Measurements from ENCODE around the gene INTS14. TPM values are rescaled to one million over a fixed set of nuclear protein-coding genes. Genes with fewer than 3 reads are reported as not detected.
"Not testable (repeated sequence)": the region's sequence is repeated elsewhere in the genome, so short reads cannot be mapped to it uniquely, and the experiment has no call there.

The INTS14 gene
- polyA plus RNA-seq, 3 donors, result 46.4 to 55.7 (median 48.6) TPM

DNA sequence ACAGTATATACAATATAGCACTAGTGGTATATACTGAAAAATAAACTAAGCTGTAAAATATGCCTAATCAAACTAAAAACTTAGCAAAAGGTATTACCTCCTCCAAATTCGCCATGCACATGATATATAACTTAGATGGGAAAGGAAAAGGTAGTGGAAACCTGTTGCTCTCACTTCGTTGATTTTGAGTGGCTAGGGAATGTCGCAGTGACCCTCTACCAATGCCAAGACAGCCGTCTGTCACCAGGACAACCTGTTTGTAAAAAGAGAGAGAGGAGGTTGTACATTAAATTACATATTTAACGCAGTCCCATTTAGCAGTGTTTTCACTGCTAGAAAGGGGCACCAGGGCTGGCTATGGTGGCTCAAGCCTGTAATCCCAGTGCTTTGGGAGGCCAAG is 11.3 kb downstream of the INTS14 start:
- no peak for DNase-seq (ENCODE audit: extremely low read depth in 1 of 11, low read depth in 9 of 11, low spot score in 4 of 11)

DNA sequence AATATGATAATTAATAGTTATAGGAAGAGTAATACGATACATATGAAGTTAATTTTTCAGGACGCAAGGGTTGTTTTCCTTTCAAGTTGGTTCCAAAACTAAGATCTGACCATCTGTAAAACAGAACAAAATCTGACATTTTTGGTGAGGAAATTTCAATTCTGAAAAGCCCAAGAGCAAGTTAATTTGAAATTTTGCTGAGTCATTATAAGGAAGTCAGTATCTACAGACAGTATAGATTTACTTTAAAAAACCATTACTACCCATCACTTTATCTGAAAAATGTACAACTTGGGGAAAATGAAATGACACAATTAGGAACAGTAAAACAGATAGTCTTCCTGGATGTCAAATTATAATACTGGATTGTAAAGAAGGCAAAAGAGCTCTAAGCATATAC is 12.5 kb downstream of the INTS14 start:
- DNase-seq (ENCODE audit: extremely low read depth in 1 of 11, low read depth in 9 of 11, low spot score in 4 of 11), result no peak

GRCh38 chr15:65595960-65596359 is 15.0 kb downstream of the INTS14 start:
- DNase-seq (ENCODE audit: extremely low read depth in 1 of 11, low read depth in 9 of 11, low spot score in 4 of 11), result no peak

GRCh38 chr15:65587094-65587493 is 23.8 kb downstream of the INTS14 start:
- no peak for DNase-seq (ENCODE audit: extremely low read depth in 1 of 11, low read depth in 9 of 11, low spot score in 4 of 11)

DNA sequence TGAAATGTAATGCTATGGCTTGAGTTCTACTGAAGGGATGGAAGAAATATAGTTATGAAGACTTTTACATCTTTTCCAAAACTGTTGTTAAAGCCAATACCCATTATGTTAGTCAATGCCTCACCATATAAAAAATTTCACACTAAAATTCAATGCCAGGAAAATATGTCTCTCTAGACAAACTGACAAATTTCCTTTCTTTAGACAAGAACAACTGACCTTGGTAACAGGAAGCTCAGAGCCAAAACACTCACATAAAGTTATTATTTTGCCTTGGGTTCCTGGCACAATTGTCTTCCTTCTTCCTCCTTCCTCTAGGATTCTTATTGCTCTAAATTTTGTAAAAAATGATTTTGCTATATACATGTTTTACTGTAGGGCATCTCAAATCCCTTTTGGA is 26.7 kb downstream of the INTS14 start:
- DNase-seq (ENCODE audit: extremely low read depth in 1 of 11, low read depth in 9 of 11, low spot score in 4 of 11), result no peak

DNA sequence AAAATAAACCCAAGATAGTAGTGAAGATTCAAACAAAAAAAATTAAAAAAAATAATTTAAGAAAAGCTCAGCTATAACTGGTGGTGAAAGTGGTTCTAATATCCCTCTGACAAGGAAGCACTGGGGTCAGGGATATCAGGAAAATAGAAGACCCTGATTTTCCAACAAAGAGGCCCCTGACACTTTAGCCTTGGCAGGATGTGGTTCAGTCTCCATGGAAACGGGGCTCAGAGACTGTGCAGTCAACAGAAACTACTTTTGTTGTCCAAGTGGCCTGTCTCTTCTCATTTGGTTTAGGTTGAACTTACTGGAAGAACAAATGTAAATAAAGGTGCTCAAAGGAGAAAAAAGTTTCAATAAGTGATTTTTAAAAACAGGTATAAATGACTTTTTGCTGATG is 27.2 kb downstream of the INTS14 start:
- DNase-seq (ENCODE audit: extremely low read depth in 1 of 11, low read depth in 9 of 11, low spot score in 4 of 11), result peak in 7 of 11 donors; percentile 3 to 35 (median 23)

GRCh38 chr15:65580287-65580686 is 30.6 kb downstream of the INTS14 start:
- no peak for DNase-seq (ENCODE audit: extremely low read depth in 1 of 11, low read depth in 9 of 11, low spot score in 4 of 11)

DNA sequence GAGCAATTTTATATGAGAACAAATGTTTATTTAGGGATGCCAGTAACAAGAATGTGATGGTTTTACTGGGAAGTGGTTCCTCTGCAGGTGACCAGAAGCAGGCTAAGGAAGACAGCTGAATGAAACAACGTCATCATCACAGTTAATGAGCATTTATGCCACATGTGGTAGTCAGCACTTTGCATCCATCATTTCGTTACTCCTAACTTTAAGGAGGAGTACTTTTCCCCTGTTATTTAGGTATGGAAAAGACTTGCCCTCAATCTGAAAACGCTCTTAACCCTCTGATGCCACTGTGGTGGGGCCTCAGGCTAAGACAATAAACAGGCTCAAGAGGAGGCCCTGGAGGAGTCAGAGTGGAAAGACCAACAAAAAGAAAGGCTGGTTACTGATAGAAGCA is 31.2 kb downstream of the INTS14 start:
- DNase-seq (ENCODE audit: extremely low read depth in 1 of 11, low read depth in 9 of 11, low spot score in 4 of 11), result no peak

DNA sequence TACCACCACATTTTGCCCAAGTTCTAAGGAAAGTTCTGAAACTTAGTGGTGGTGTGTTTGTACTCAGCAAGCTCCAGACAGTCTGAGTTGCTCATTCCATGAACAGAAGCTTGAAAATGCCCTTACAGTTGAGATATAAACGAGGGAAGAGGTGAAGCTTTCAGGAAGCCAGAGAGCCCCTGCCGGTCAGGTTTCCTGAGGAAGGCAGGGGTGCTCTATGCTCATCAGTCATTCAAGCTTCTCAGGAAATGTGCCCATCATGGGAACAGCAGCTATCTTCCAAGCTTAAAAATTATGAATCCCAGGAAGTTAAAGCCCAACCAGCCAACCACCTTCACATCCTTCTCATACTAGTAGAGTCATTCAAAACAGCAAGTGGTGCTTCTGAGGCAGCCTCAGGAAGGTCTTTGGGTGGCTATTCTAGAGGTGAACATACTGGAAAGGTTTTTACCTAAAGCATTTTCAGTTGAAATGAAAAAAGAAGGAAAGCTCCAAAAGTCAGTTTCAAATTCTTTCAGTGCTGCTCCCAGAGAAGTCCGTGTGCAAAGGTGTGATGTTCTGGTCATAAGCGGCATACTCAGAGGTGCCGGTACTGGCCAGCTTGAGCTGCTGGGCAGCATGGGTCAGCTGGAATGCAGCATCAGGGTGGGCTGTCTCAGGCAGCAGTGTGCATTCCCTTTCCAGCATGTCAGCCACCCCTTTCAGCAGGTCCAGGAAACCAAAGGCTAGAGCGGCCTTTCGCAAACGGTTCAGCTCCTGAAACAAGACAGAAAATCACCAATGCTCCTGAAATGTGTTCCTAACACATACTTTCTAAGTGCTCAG is 31.8 kb downstream of the INTS14 start:
- no peak for DNase-seq (ENCODE audit: extremely low read depth in 1 of 11, low read depth in 9 of 11, low spot score in 4 of 11)

- DNase-seq (ENCODE audit: extremely low read depth in 1 of 11, low read depth in 9 of 11, low spot score in 4 of 11), result no peak
Observed at GRCh38 chr15:65577129-65577996, 33.6 kb downstream of the INTS14 start.

DNA sequence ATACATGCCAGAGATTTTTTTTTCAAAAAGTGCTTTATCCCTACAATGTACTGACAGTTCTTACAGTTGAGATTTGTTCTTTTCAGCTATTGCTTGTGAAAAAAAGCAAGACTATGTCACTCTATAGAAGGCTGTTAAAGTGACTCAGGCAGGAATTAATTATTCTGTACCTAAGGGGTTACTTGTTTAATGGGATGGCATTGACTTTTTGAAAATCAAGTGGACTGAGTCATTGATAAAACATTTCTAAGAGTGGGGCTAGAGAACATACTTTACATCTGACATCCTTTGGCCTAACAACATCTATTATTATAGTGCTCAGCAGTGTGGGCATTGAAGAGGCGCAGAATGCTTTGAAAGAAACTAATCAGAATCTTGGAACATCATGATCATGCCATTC is 34.3 kb downstream of the INTS14 start:
- DNase-seq (ENCODE audit: extremely low read depth in 1 of 11, low read depth in 9 of 11, low spot score in 4 of 11), result no peak

DNA sequence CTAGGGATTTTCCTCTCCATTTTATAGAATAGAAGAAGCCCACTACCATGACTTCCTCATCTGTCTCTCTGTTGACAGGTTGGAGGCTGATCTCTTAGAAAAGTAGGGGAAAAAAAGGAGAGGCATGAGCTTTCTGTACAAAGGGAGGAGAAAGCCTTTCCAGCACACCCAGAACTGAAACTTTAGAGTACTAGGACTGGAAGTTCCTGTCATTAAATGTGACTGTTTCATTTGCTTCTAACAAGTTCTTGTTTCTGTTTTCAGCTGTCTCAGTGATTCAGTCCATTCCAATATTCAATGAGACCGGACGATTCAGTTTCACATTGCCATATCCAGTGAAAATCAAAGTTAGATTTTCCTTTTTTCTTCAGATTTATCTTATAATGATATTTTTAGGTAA is 39.0 kb downstream of the INTS14 start:
- DNase-seq (ENCODE audit: extremely low read depth in 1 of 11, low read depth in 9 of 11, low spot score in 4 of 11), result no peak

DNA sequence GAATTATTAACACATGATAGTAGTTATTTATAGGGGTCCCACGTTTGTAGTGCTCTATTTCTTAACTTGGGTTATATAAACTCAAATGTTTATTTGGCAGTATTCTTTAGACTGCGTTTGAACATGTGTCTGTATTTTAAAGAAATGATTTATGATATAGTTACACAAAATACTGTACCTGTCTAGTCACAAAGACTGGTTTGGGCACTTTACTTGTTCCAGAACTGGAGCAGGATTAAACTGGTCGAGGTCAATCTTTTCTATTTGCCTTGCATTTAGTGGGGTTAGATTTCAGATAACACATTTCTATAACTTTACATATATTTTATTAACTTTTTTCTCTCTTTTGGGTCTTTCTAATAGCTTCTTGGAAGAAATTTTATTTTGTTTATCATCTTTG is 41.2 kb downstream of the INTS14 start:
- DNase-seq (ENCODE audit: extremely low read depth in 1 of 11, low read depth in 9 of 11, low spot score in 4 of 11), result no peak

GRCh38 chr15:65561934-65562333 is 49.0 kb downstream of the INTS14 start:
- peak in 9 of 11 donors; percentile 13 to 46 (median 29) for DNase-seq (ENCODE audit: extremely low read depth in 1 of 11, low read depth in 9 of 11, low spot score in 4 of 11)

DNA sequence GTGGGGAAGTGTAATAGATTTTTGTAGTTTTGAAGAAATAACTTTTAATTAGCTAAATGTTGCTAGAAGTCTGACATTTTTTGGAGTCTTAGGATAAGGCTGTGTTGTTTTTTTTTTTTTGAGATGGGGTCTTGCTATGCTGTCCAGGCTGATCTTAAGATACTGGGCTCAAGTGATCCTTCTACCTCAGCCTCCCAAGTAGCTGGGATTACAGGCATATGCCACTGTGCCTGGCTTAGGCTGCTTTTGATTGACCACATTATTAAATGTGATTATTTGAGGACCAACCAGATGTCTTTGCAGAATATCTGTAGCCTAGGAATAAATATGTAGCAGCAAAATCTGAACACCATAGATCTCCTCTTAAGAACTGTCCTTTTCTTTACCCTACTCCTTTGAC is 51.0 kb downstream of the INTS14 start:
- no peak for DNase-seq (ENCODE audit: extremely low read depth in 1 of 11, low read depth in 9 of 11, low spot score in 4 of 11)

GRCh38 chr15:65558997-65559760 is 51.8 kb downstream of the INTS14 start:
- no peak for DNase-seq (ENCODE audit: extremely low read depth in 1 of 11, low read depth in 9 of 11, low spot score in 4 of 11)

DNA sequence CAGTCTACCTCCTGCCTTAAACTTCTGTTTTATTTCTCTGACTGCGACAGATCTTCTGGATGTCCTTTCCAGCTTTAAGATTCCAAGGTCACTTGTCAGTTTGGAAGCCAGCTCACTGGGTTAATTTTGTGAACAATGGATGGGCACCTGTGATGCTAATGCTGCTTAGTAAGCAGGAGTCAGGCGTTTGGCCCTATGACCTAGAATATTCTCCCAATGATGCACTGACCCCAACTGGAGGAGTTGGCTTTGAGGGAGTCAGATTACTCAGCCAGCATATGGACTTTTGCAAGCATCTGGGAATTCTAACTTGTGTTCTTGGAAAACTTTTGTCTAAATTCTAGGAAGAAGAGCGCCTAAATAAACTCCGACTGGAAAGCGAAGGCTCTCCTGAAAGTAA is 52.6 kb downstream of the INTS14 start:
- no peak for DNase-seq (ENCODE audit: extremely low read depth in 1 of 11, low read depth in 9 of 11, low spot score in 4 of 11)

DNA sequence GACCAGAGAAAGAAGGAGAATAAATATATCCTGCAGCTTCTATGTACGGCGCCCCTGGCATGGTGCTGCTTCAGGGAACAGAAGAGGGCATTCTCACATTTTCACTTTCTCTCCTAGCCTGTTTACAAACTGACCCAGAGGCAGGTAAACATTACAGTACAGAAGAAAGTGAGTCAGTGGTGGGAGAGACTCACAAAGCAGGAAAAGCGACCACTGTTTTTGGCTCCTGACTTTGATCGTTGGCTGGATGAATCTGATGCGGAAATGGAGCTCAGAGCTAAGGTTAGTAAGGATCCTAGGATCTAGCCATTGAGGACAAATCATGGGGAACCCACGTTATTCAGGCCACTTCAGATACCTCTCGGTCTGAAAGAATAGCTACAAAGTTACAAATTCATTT is 54.3 kb downstream of the INTS14 start:
- no peak for DNase-seq (ENCODE audit: extremely low read depth in 1 of 11, low read depth in 9 of 11, low spot score in 4 of 11)

- no peak for DNase-seq (ENCODE audit: extremely low read depth in 1 of 11, low read depth in 9 of 11, low spot score in 4 of 11)
Observed at GRCh38 chr15:65553691-65554090, 57.2 kb downstream of the INTS14 start.

- DNase-seq (ENCODE audit: extremely low read depth in 1 of 11, low read depth in 9 of 11, low spot score in 4 of 11), result not testable (repeated sequence)
Observed at GRCh38 chr15:65552851-65553250, 58.1 kb downstream of the INTS14 start.
